HepG2 (cell line): ENCODE measurements around the gene KRT14. TPM values are rescaled to one million over a fixed set of nuclear protein-coding genes. Genes with fewer than 3 reads are reported as not detected.

Experiments used
- CHD2 ChIP-seq: IDR thresholded peaks from 2 replicates; pipeline ENCODE4 v1.6.1; 2011; ENCODE audit warnings: low read depth, low read length, improper control_type of control experiment
- FOXA1 ChIP-seq, 2 experiments: fragments of 450-650 bp in 1 of 2; sonication (generic) in 1 of 2; formaldehyde crosslinking in 1 of 2; IDR thresholded peaks; 2 replicates each; pipeline versions ENCODE4 v1.4.0 to v1.6.1; 2016 to 2020; ENCODE audit warnings: missing genetic modification reagents in 1 of 2
- GATAD1 ChIP-seq: IDR thresholded peaks from 2 replicates; pipeline ENCODE4 v1.6.1; 2016; ENCODE audit warnings: missing genetic modification reagents, missing compliant biosample characterization
- GZF1 ChIP-seq: sonication (generic); formaldehyde crosslinking; IDR thresholded peaks from 2 replicates; pipeline ENCODE4 v1.5.1; 2020; ENCODE audit warnings: mild to moderate bottlenecking, missing genetic modification reagents
- HDAC6 ChIP-seq: fragments of 200-600 bp; sonication (generic); IDR thresholded peaks from 2 replicates; pipeline ENCODE4 v1.7.0; 2017; ENCODE audit warnings: mild to moderate bottlenecking, antibody characterized with exemption, low read length, low read depth
- NR2C2 ChIP-seq: sonication (generic); formaldehyde crosslinking; IDR thresholded peaks from 2 replicates; pipeline ENCODE4 v1.4.0; 2020; ENCODE audit warnings: missing genetic modification reagents, mild to moderate bottlenecking, moderate library complexity, borderline replicate concordance
- RAD51 ChIP-seq: fragments of 450-650 bp; IDR thresholded peaks from 2 replicates; pipeline ENCODE4 v1.6.1; 2016; ENCODE audit warnings: borderline replicate concordance
- RARG ChIP-seq: sonication (generic); formaldehyde crosslinking; IDR thresholded peaks from 2 replicates; pipeline ENCODE4 v1.4.0; 2020; ENCODE audit warnings: low read depth, mild to moderate bottlenecking, missing genetic modification reagents
- SAFB2 ChIP-seq: sonication (generic); formaldehyde crosslinking; IDR thresholded peaks from 2 replicates; pipeline ENCODE4 v1.5.1; 2020; ENCODE audit warnings: missing genetic modification reagents, low read depth, mild to moderate bottlenecking, borderline replicate concordance
- SMAD9 ChIP-seq: sonication (generic); formaldehyde crosslinking; IDR thresholded peaks from 2 replicates; pipeline ENCODE4 v1.5.1; 2020; ENCODE audit warnings: mild to moderate bottlenecking, missing genetic modification reagents
- ZBTB38 ChIP-seq: sonication (generic); formaldehyde crosslinking; IDR thresholded peaks from 2 replicates; pipeline ENCODE4 v1.5.1; 2020; ENCODE audit warnings: mild to moderate bottlenecking, missing genetic modification reagents
- ZMAT3 ChIP-seq: sonication (generic); formaldehyde crosslinking; conservative IDR thresholded peaks from 2 replicates; pipeline ENCODE4 v1.7.0; 2021; ENCODE audit warnings: missing genetic modification reagents
- ZNF121 ChIP-seq: sonication (generic); formaldehyde crosslinking; IDR thresholded peaks from 2 replicates; pipeline ENCODE4 v1.5.0; 2020; ENCODE audit warnings: mild to moderate bottlenecking, missing genetic modification reagents
- ZNF138 ChIP-seq: sonication (generic); formaldehyde crosslinking; IDR thresholded peaks from 2 replicates; pipeline ENCODE4 v1.5.0; 2020; ENCODE audit warnings: mild to moderate bottlenecking, low read depth, missing genetic modification reagents
- ZNF383 ChIP-seq: sonication (generic); formaldehyde crosslinking; IDR thresholded peaks from 2 replicates; pipeline ENCODE4 v1.4.0; 2020; ENCODE audit warnings: missing genetic modification reagents, mild to moderate bottlenecking, borderline replicate concordance
- ZNF724P ChIP-seq: sonication (generic); formaldehyde crosslinking; IDR thresholded peaks from 2 replicates; pipeline ENCODE4 v1.8.0; 2022; ENCODE audit warnings: missing genetic modification reagents, borderline replicate concordance
- ZNF841 ChIP-seq: sonication (generic); formaldehyde crosslinking; IDR thresholded peaks from 2 replicates; pipeline ENCODE4 v1.8.1; 2023; ENCODE audit warnings: missing genetic modification reagents, borderline replicate concordance
- ZSCAN21 ChIP-seq: sonication (generic); formaldehyde crosslinking; IDR thresholded peaks from 2 replicates; pipeline ENCODE4 v1.8.0; 2022; ENCODE audit warnings: mild to moderate bottlenecking, missing genetic modification reagents, moderate library complexity, borderline replicate concordance
- polyA plus RNA-seq, 8 experiments: library from polyadenylated mRNA; depleted of rRNA in 3 of 8; stranded (reverse) in 7 of 8; unstranded in 1 of 8; fragments of >200 nt; fragmentation: Illumina TruSeq in 4 of 8; extraction: Trizol in 4 of 8; gene quantifications; 2 replicates each; pipeline versions ENCODE4 v1.2.1 to v1.2.3, GENCODE V29; 2011 to 2016; ENCODE audit warnings: low read depth in 4 of 8, missing spikeins in 1 of 8, mixed read lengths in 1 of 8; ENCODE audit not compliant: insufficient read depth in 1 of 8
- total RNA-seq, 5 experiments: library from RNA; depleted of rRNA; stranded (reverse); fragments of >200 nt; fragmentation: Illumina TruSeq; extraction: Trizol; gene quantifications; 2 replicates each; pipeline ENCODE4 v1.2.3, GENCODE V29; 2016; ENCODE audit warnings: low read depth in 1 of 5
- TF ChIP-seq, protein P1 (sequence below): sonication (generic); formaldehyde crosslinking; IDR thresholded peaks from 2 replicates; pipeline ENCODE4 v1.5.0; 2020; ENCODE audit warnings: missing genetic modification reagents, mild to moderate bottlenecking, borderline replicate concordance
- TF ChIP-seq, protein P2 (sequence below): sonication (generic); formaldehyde crosslinking; conservative IDR thresholded peaks from 2 replicates; pipeline ENCODE4 v1.8.0; 2022; ENCODE audit warnings: missing genetic modification reagents
- TF ChIP-seq, protein P3 (sequence below): sonication (generic); formaldehyde crosslinking; IDR thresholded peaks from 2 replicates; pipeline ENCODE4 v1.8.0; 2022; ENCODE audit warnings: mild to moderate bottlenecking, missing genetic modification reagents, moderate library complexity
- TF ChIP-seq, protein P4 (sequence below): sonication (generic); formaldehyde crosslinking; IDR thresholded peaks from 2 replicates; pipeline ENCODE4 v1.4.0; 2020; ENCODE audit warnings: mild to moderate bottlenecking, missing genetic modification reagents

KRT14 gene
- total and polyA plus RNA-seq, 2 of the 13 experiments (the other 11 are each of a cell fraction or from before 2014, with no cell fraction given), result 0.09 TPM; not detected in 1

DNA sequence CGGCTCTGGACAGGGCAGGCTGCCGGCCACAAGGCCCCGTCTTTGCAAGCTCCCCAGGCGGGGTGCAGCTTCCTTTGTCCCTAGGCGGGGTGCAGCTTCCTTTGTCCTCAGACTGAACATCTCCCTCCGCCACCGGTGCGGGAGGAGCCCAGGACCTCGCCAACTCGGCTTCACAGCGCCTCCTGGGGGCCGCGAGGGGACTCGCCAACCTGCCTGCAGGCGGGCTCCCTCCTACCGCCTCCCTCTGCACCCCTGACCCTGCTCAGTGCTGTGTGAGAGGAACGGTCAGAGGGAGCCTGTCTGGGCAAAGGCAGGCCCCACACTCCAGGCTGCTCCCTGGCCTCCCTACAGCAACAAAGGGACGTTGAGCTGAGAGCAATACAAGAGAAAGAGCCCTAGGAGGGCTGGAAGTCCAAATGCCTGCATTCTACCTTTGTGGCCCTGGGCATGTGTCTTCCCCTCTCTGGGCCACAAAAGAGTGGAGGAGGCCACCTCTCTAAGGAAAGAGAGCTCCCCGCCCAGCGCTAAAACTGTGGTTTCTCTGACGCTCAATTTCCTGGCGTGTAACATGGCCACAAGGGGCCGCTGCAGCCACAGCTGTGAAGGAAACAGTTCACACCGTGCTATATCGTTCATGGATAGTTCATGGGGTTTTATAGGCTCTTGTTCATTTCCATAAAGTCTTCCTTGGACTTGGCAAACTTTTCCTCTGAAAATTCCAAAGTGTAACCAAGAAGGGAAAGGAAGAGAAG lies 37.7 kb downstream of the KRT14 start (continued):
- TF ChIP-seq ZNF841 (CRISPR knock-in tag) (no peak), GATAD1 (CRISPR knock-in tag) (peak; percentile 5; the same call in 1 of the 2 replicates), RARG (CRISPR knock-in tag) (no peak; the same call in 1 of the 2 replicates), ZNF383 (CRISPR knock-in tag) (no peak), ZNF724P (CRISPR knock-in tag) (no peak), ZBTB38 (CRISPR knock-in tag) (no peak), HDAC6 (no peak), FOXA1 (IDR thresholded peaks at IDR 0.05) (no peak), FOXA1 (CRISPR knock-in tag; IDR thresholded peaks at IDR 0.05) (no peak; the same call in 1 of the 2 replicates), GZF1 (CRISPR knock-in tag) (0 out of 2 replicates have a peak, but pooled peaks have one; percentile 51), SMAD9 (CRISPR knock-in tag) (no peak), ZNF138 (no peak), CHD2 (no peak), ZSCAN21 (CRISPR knock-in tag) (peak; percentile 42; the same call in 1 of the 2 replicates), RAD51 (no peak), NR2C2 (peak; percentile 36; the same call in 1 of the 2 replicates), ZMAT3 (CRISPR knock-in tag) (no peak), ZNF121 (CRISPR knock-in tag) (no peak), SAFB2 (no peak)
- TF ChIP-seq, protein P1, sequence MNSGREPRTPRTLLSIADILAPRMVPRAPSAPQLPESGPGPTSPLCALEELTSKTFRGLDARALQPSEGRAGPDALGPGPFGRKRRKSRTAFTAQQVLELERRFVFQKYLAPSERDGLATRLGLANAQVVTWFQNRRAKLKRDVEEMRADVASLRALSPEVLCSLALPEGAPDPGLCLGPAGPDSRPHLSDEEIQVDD, result no peak
- TF ChIP-seq, protein P2, sequence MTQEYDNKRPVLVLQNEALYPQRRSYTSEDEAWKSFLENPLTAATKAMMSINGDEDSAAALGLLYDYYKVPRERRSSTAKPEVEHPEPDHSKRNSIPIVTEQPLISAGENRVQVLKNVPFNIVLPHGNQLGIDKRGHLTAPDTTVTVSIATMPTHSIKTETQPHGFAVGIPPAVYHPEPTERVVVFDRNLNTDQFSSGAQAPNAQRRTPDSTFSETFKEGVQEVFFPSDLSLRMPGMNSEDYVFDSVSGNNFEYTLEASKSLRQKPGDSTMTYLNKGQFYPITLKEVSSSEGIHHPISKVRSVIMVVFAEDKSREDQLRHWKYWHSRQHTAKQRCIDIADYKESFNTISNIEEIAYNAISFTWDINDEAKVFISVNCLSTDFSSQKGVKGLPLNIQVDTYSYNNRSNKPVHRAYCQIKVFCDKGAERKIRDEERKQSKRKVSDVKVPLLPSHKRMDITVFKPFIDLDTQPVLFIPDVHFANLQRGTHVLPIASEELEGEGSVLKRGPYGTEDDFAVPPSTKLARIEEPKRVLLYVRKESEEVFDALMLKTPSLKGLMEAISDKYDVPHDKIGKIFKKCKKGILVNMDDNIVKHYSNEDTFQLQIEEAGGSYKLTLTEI (CRISPR knock-in tag), result no peak
- TF ChIP-seq, protein P3, sequence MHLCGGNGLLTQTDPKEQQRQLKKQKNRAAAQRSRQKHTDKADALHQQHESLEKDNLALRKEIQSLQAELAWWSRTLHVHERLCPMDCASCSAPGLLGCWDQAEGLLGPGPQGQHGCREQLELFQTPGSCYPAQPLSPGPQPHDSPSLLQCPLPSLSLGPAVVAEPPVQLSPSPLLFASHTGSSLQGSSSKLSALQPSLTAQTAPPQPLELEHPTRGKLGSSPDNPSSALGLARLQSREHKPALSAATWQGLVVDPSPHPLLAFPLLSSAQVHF (CRISPR knock-in tag), result no peak
- TF ChIP-seq, protein P4, sequence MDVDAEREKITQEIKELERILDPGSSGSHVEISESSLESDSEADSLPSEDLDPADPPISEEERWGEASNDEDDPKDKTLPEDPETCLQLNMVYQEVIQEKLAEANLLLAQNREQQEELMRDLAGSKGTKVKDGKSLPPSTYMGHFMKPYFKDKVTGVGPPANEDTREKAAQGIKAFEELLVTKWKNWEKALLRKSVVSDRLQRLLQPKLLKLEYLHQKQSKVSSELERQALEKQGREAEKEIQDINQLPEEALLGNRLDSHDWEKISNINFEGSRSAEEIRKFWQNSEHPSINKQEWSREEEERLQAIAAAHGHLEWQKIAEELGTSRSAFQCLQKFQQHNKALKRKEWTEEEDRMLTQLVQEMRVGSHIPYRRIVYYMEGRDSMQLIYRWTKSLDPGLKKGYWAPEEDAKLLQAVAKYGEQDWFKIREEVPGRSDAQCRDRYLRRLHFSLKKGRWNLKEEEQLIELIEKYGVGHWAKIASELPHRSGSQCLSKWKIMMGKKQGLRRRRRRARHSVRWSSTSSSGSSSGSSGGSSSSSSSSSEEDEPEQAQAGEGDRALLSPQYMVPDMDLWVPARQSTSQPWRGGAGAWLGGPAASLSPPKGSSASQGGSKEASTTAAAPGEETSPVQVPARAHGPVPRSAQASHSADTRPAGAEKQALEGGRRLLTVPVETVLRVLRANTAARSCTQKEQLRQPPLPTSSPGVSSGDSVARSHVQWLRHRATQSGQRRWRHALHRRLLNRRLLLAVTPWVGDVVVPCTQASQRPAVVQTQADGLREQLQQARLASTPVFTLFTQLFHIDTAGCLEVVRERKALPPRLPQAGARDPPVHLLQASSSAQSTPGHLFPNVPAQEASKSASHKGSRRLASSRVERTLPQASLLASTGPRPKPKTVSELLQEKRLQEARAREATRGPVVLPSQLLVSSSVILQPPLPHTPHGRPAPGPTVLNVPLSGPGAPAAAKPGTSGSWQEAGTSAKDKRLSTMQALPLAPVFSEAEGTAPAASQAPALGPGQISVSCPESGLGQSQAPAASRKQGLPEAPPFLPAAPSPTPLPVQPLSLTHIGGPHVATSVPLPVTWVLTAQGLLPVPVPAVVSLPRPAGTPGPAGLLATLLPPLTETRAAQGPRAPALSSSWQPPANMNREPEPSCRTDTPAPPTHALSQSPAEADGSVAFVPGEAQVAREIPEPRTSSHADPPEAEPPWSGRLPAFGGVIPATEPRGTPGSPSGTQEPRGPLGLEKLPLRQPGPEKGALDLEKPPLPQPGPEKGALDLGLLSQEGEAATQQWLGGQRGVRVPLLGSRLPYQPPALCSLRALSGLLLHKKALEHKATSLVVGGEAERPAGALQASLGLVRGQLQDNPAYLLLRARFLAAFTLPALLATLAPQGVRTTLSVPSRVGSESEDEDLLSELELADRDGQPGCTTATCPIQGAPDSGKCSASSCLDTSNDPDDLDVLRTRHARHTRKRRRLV, result no peak
